ENCODE results near the gene HEPN1.

Gene HEPN1

GRCh38 chr11:124951341-124951740, 32.3 kb downstream of the HEPN1 start:
- Histone ChIP-seq H2BK15ac (ENCODE audit: low read length) (no peak overlapping the region), H3K9ac (ENCODE audit: low read depth, low read length, poor library complexity) (no peak overlapping the region), H2AK5ac (ENCODE audit: low read depth, low read length) (no peak overlapping the region), H3K27ac (replicated peaks; ENCODE audit: low read length) (no peak overlapping the region), H3K36me3 (replicated peaks in 1 of 2; ENCODE audit: control insufficient read depth in 2 of 2, insufficient read depth in 2 of 2, low read length in 2 of 2) (no peaks in the 10 kb centered on the region), H3K4me1 (ENCODE audit: control insufficient read depth in 2 of 2, insufficient read depth in 1 of 2, low read depth in 1 of 2, low read length in 2 of 2) (peaks cover 5% of the 10 kb centered on the region in 2 donors), H2BK5ac (ENCODE audit: low read length) (no peak overlapping the region), H2BK120ac (ENCODE audit: low read depth, low read length) (no peak overlapping the region), H2BK12ac (ENCODE audit: low read length) (no peak overlapping the region), H3K4me2 (ENCODE audit: insufficient read depth, low read length, poor library complexity, severe bottlenecking) (no peak overlapping the region), H3K14ac (ENCODE audit: low read length) (no peak overlapping the region), H3K23ac (ENCODE audit: low read depth, low read length, poor library complexity) (no peak overlapping the region), H4K91ac (ENCODE audit: low read depth, low read length, poor library complexity) (no peak overlapping the region), H4K8ac (ENCODE audit: low read depth, low read length) (no peak overlapping the region), H2AFZ (ENCODE audit: low read length) (no peak overlapping the region), H3K27me3 (ENCODE audit: control insufficient read depth in 3 of 3, insufficient read depth in 3 of 3, low read depth in 1 of 3, low read length in 3 of 3) (no peaks in the 10 kb centered on the region), H3K18ac (ENCODE audit: low read length) (no peak overlapping the region), H3K9me3 (replicated peaks in 1 of 2; ENCODE audit: control insufficient read depth in 2 of 2, insufficient read depth in 1 of 2, low read depth in 1 of 2, low read length in 2 of 2) (no peaks in the 10 kb centered on the region), H3K4ac (ENCODE audit: low read length) (no peak overlapping the region), H3K79me1 (ENCODE audit: low read depth, low read length) (no peaks in the 10 kb centered on the region), H3K4me3 (ENCODE audit: low read length in 2 of 2) (no peak overlapping the region)
- no peak for DNase-seq (ENCODE audit: low spot score)
- no CpG with 5 or more reads among the region's 3 CpGs for WGBS, 2 donors (ENCODE audit: extremely low coverage in 2 of 2, insufficient read length in 2 of 2, insufficient replicate concordance in 1 of 2)

- Histone ChIP-seq H3K14ac (ENCODE audit: low read length) (no peak within 1 kb of the TSS), H3K4me1 (ENCODE audit: control insufficient read depth in 2 of 2, insufficient read depth in 1 of 2, low read depth in 1 of 2, low read length in 2 of 2) (peaks cover 5% of the 10 kb centered on the region in 2 donors), H2BK12ac (ENCODE audit: low read length) (no peak within 1 kb of the TSS), H3K4me2 (ENCODE audit: insufficient read depth, low read length, poor library complexity, severe bottlenecking) (peak within 1 kb of the TSS; percentile 82), H3K23ac (ENCODE audit: low read depth, low read length, poor library complexity) (peak within 1 kb of the TSS; percentile 80), H3K9ac (ENCODE audit: low read depth, low read length, poor library complexity) (peak within 1 kb of the TSS; percentile 82), H3K79me1 (ENCODE audit: low read depth, low read length) (no peaks in the 10 kb centered on the region), H4K8ac (ENCODE audit: low read depth, low read length) (no peak within 1 kb of the TSS), H2AK5ac (ENCODE audit: low read depth, low read length) (no peak within 1 kb of the TSS), H2AFZ (ENCODE audit: low read length) (peak within 1 kb of the TSS; percentile 95), H2BK15ac (ENCODE audit: low read length) (no peak within 1 kb of the TSS), H3K27me3 (ENCODE audit: control insufficient read depth in 3 of 3, insufficient read depth in 3 of 3, low read depth in 1 of 3, low read length in 3 of 3) (no peaks in the 10 kb centered on the region), H3K4me3 (ENCODE audit: low read length in 2 of 2) (peak within 1 kb of the TSS; percentile 73 to 87), H4K91ac (ENCODE audit: low read depth, low read length, poor library complexity) (no peak within 1 kb of the TSS), H2BK5ac (ENCODE audit: low read length) (no peak within 1 kb of the TSS), H3K36me3 (replicated peaks in 1 of 2; ENCODE audit: control insufficient read depth in 2 of 2, insufficient read depth in 2 of 2, low read length in 2 of 2) (no peaks in the 10 kb centered on the region), H3K9me3 (replicated peaks in 1 of 2; ENCODE audit: control insufficient read depth in 2 of 2, insufficient read depth in 1 of 2, low read depth in 1 of 2, low read length in 2 of 2) (no peaks in the 10 kb centered on the region), H3K4ac (ENCODE audit: low read length) (no peak within 1 kb of the TSS), H3K27ac (replicated peaks; ENCODE audit: low read length) (peak within 1 kb of the TSS; percentile 90), H3K18ac (ENCODE audit: low read length) (peak within 1 kb of the TSS; percentile 84), H2BK120ac (ENCODE audit: low read depth, low read length) (no peak within 1 kb of the TSS)
- no CpG with 5 or more reads among the region's 54 CpGs for WGBS, 2 donors (ENCODE audit: extremely low coverage in 2 of 2, insufficient read length in 2 of 2, insufficient replicate concordance in 1 of 2)
- peak; percentile 94 for DNase-seq (ENCODE audit: low spot score)
Observed at GRCh38 chr11:124953753-124954589, 34.9 kb downstream of the HEPN1 start, which contains the start of gene CCDC15. TSS of gene CCDC15 (plus strand) at chr11:124954202. CDS start at chr11:124954733, 531 bp downstream.

GRCh38 chr11:124954590-124954955, 35.5 kb downstream of the HEPN1 start:
- H4K8ac ChIP-seq (ENCODE audit: low read depth, low read length) = no peak overlapping the region
- no CpG with 5 or more reads among the region's 6 CpGs for WGBS, 2 donors (ENCODE audit: extremely low coverage in 2 of 2, insufficient read length in 2 of 2, insufficient replicate concordance in 1 of 2)
- no peak overlapping the region for H2BK15ac ChIP-seq (ENCODE audit: low read length)
- H2AK5ac ChIP-seq (ENCODE audit: low read depth, low read length) = no peak overlapping the region
- no peaks in the 10 kb centered on the region for H3K79me1 ChIP-seq (ENCODE audit: low read depth, low read length)
- H3K4me3 ChIP-seq (ENCODE audit: low read length in 2 of 2) = peak overlapping the region; percentile 73 to 87
- H2BK12ac ChIP-seq (ENCODE audit: low read length) = no peak overlapping the region
- no peaks in the 10 kb centered on the region for H3K27me3 ChIP-seq (ENCODE audit: control insufficient read depth in 3 of 3, insufficient read depth in 3 of 3, low read depth in 1 of 3, low read length in 3 of 3)
- no peak overlapping the region for H2BK120ac ChIP-seq (ENCODE audit: low read depth, low read length)
- peak overlapping the region; percentile 95 for H2AFZ ChIP-seq (ENCODE audit: low read length)
- no peak for DNase-seq (ENCODE audit: low spot score)
- H3K36me3 ChIP-seq (replicated peaks in 1 of 2; ENCODE audit: control insufficient read depth in 2 of 2, insufficient read depth in 2 of 2, low read length in 2 of 2) = peaks cover 0 to under 1% of the 10 kb centered on the region in 2 donors
- H3K23ac ChIP-seq (ENCODE audit: low read depth, low read length, poor library complexity) = no peak overlapping the region
- H3K4me1 ChIP-seq (ENCODE audit: control insufficient read depth in 2 of 2, insufficient read depth in 1 of 2, low read depth in 1 of 2, low read length in 2 of 2) = peaks cover 5% of the 10 kb centered on the region in 2 donors
- H3K9ac ChIP-seq (ENCODE audit: low read depth, low read length, poor library complexity) = no peak overlapping the region
- H3K14ac ChIP-seq (ENCODE audit: low read length) = no peak overlapping the region
- no peaks in the 10 kb centered on the region for H3K9me3 ChIP-seq (replicated peaks in 1 of 2; ENCODE audit: control insufficient read depth in 2 of 2, insufficient read depth in 1 of 2, low read depth in 1 of 2, low read length in 2 of 2)
- peak overlapping the region; percentile 82 for H3K4me2 ChIP-seq (ENCODE audit: insufficient read depth, low read length, poor library complexity, severe bottlenecking)
- no peak overlapping the region for H3K27ac ChIP-seq (replicated peaks; ENCODE audit: low read length)
- H2BK5ac ChIP-seq (ENCODE audit: low read length) = no peak overlapping the region
- H3K18ac ChIP-seq (ENCODE audit: low read length) = no peak overlapping the region
- H3K4ac ChIP-seq (ENCODE audit: low read length) = no peak overlapping the region
- H4K91ac ChIP-seq (ENCODE audit: low read depth, low read length, poor library complexity) = no peak overlapping the region

- Histone ChIP-seq H4K91ac (ENCODE audit: low read depth, low read length, poor library complexity) (no peak overlapping the region), H2BK12ac (ENCODE audit: low read length) (no peak overlapping the region), H3K9me3 (replicated peaks in 1 of 2; ENCODE audit: control insufficient read depth in 2 of 2, insufficient read depth in 1 of 2, low read depth in 1 of 2, low read length in 2 of 2) (no peaks in the 10 kb centered on the region), H3K18ac (ENCODE audit: low read length) (no peak overlapping the region), H3K27ac (replicated peaks; ENCODE audit: low read length) (no peak overlapping the region), H2BK15ac (ENCODE audit: low read length) (no peak overlapping the region), H3K4me3 (ENCODE audit: low read length in 2 of 2) (peak overlapping the region in 1 of 2 donors; percentile 73), H2AFZ (ENCODE audit: low read length) (no peak overlapping the region), H2BK120ac (ENCODE audit: low read depth, low read length) (no peak overlapping the region), H3K4me1 (ENCODE audit: control insufficient read depth in 2 of 2, insufficient read depth in 1 of 2, low read depth in 1 of 2, low read length in 2 of 2) (peaks cover 5% of the 10 kb centered on the region in 2 donors), H3K14ac (ENCODE audit: low read length) (no peak overlapping the region), H3K9ac (ENCODE audit: low read depth, low read length, poor library complexity) (no peak overlapping the region), H3K4me2 (ENCODE audit: insufficient read depth, low read length, poor library complexity, severe bottlenecking) (no peak overlapping the region), H2BK5ac (ENCODE audit: low read length) (no peak overlapping the region), H3K4ac (ENCODE audit: low read length) (no peak overlapping the region), H3K23ac (ENCODE audit: low read depth, low read length, poor library complexity) (no peak overlapping the region), H3K79me1 (ENCODE audit: low read depth, low read length) (no peaks in the 10 kb centered on the region), H3K36me3 (replicated peaks in 1 of 2; ENCODE audit: control insufficient read depth in 2 of 2, insufficient read depth in 2 of 2, low read length in 2 of 2) (peaks cover 0 to 4% of the 10 kb centered on the region in 2 donors), H2AK5ac (ENCODE audit: low read depth, low read length) (no peak overlapping the region), H4K8ac (ENCODE audit: low read depth, low read length) (no peak overlapping the region), H3K27me3 (ENCODE audit: control insufficient read depth in 3 of 3, insufficient read depth in 3 of 3, low read depth in 1 of 3, low read length in 3 of 3) (no peaks in the 10 kb centered on the region)
- no peak for DNase-seq (ENCODE audit: low spot score)
Observed at GRCh38 chr11:124955035-124955434, 36.0 kb downstream of the HEPN1 start.
